Astrocyte of the cerebellum (primary cell): ENCODE measurements around the gene SLC10A4.
A peak's percentile ranks its signal among the peaks of the same experiment; 100 is the strongest.

Experiments used
- DNase-seq: peaks from one replicate; pipeline ENCODE4 v3.0.0-alpha.2; 2011; ENCODE audit warnings: low read depth
- H3K4me3 ChIP-seq: 2 replicates; pipeline ENCODE4 v1.5.1; 2011; ENCODE audit warnings: mild to moderate bottlenecking, low read depth, low read length, moderate library complexity
- CTCF ChIP-seq: IDR thresholded peaks from 2 replicates; pipeline ENCODE4 v1.5.1; 2012; ENCODE audit warnings: low read length, low read depth, moderate library complexity, mild to moderate bottlenecking; ENCODE audit errors: missing control alignments
- in situ Hi-C: cut with HindIII; loops from 2 replicates; pipeline ENCODE4 v1.10.0; 2017; ENCODE audit warnings: low sequenced_read_pairs

Gene SLC10A4

GRCh38 chr4:48483777-48484493, 792 bp downstream of the SLC10A4 start:
- DNase-seq = no peak
- TF ChIP-seq CTCF = no peak
- H3K4me3 ChIP-seq = peak overlapping the region; percentile 26
- in situ Hi-C loops = no loop called here

- TF ChIP-seq CTCF = no peak
- no peak overlapping the region for H3K4me3 ChIP-seq
- no peak for DNase-seq
- in situ Hi-C loops = no loop called here
Measured at GRCh38 chr4:48484494-48485168, 1.5 kb downstream of the SLC10A4 start.

- in situ Hi-C loops = no loop called here
- no peak for DNase-seq
- TF ChIP-seq CTCF = no peak
- H3K4me3 ChIP-seq = no peak overlapping the region
Measured at GRCh38 chr4:48489683-48490011, 6.5 kb downstream of the SLC10A4 start.

GRCh38 chr4:48490012-48490679, 7.0 kb downstream of the SLC10A4 start, which contains the start of gene ZAR1:
ZAR1 (plus strand) TSS chr4:48490252; CDS start chr4:48490292, 40 bp downstream.
- DNase-seq = no peak
- no peak for TF ChIP-seq CTCF
- peak within 1 kb of the TSS; percentile 21 for H3K4me3 ChIP-seq
- in situ Hi-C loops = no loop called here

- no peak overlapping the region for H3K4me3 ChIP-seq
- in situ Hi-C loops = no loop called here
- no peak for DNase-seq
Measured at GRCh38 chr4:48490680-48491513, 7.8 kb downstream of the SLC10A4 start.

More at GRCh38 chr4:48490680-48491513, 7.8 kb downstream of the SLC10A4 start:
- no peak for TF ChIP-seq CTCF
